IMR-90 (cell line): ENCODE data around the gene LRIG1. TPM values are rescaled to one million over a fixed set of nuclear protein-coding genes. Genes with fewer than 3 reads are reported as not detected.

ENCODE experiments used
- ATAC-seq: fragments of 200-7000 bp; cut with Tn5 transposase; 2 replicates; pipeline ENCODE4 v1.9.1; 2020; ENCODE audit warnings: low read depth, mild to moderate bottlenecking, moderate library complexity
- BruUV-seq: library from RNA; stranded (reverse); fragments of 400-500 nt; replicated peaks from 2 replicates; lab custom pipeline; 2021; lab: Mats Ljungman, UMichigan
- CTCF ChIA-PET: fragments of 300-600 bp; formaldehyde crosslinking; extraction: SDS; loops from one replicate; lab custom pipeline; 2021; ENCODE audit warnings: antibody characterized with exemption; lab: Yijun Ruan, JAX
- POLR2A ChIA-PET: fragments of 300-600 bp; sonication (Branson Sonifier 250); formaldehyde crosslinking; loops from one replicate; lab custom pipeline; 2022; ENCODE audit warnings: antibody characterized with exemption; ENCODE audit not compliant: unreplicated experiment; lab: Charles Lee
- DNase-seq: peaks from one replicate; pipeline ENCODE4 v3.0.0; 2013
- H2AFZ ChIP-seq: replicated peaks from 2 replicates; pipeline ENCODE3; 2013; ENCODE audit warnings: low read length, mild to moderate bottlenecking; ENCODE audit not compliant: poor library complexity
- H2AK5ac ChIP-seq: 2 replicates; pipeline ENCODE4 v1.6.1; 2013; ENCODE audit warnings: low read depth, low read length, inconsistent platforms
- H2AK9ac ChIP-seq: replicated peaks from 2 replicates; pipeline ENCODE3; 2013; ENCODE audit warnings: mild to moderate bottlenecking, low read depth, low read length, moderate library complexity; ENCODE audit not compliant: poor library complexity
- H2BK120ac ChIP-seq: 2 replicates; pipeline ENCODE4 v1.6.1; 2013; ENCODE audit warnings: low read depth, low read length, inconsistent platforms
- H2BK15ac ChIP-seq: 3 replicates; pipeline ENCODE4 v1.6.1; 2013; ENCODE audit warnings: low read depth, low read length, inconsistent platforms
- H2BK20ac ChIP-seq: 2 replicates; pipeline ENCODE4 v1.6.1; 2013; ENCODE audit warnings: low read depth, mild to moderate bottlenecking, inconsistent platforms, low read length, moderate library complexity
- H2BK5ac ChIP-seq: 2 replicates; pipeline ENCODE4 v1.6.1; 2013; ENCODE audit warnings: mild to moderate bottlenecking, low read depth, low read length, inconsistent platforms; ENCODE audit not compliant: poor library complexity, severe bottlenecking
- H3K14ac ChIP-seq: replicated peaks from 2 replicates; pipeline ENCODE4 v1.6.1; 2013; ENCODE audit warnings: low read depth, low read length, inconsistent platforms
- H3K18ac ChIP-seq: 2 replicates; pipeline ENCODE4 v1.6.1; 2013; ENCODE audit warnings: low read depth, low read length, control low read depth
- H3K23ac ChIP-seq: 2 replicates; pipeline ENCODE4 v1.6.1; 2013; ENCODE audit warnings: low read depth, low read length, inconsistent platforms
- H3K27ac ChIP-seq: 2 replicates; pipeline ENCODE4 v1.5.1; 2013; ENCODE audit warnings: mild to moderate bottlenecking, control low read depth, low read length; ENCODE audit not compliant: insufficient read depth
- H3K27me3 ChIP-seq: 2 replicates; pipeline ENCODE4 v1.6.1; 2013; ENCODE audit warnings: low read length; ENCODE audit not compliant: control insufficient read depth, insufficient read depth
- H3K36me3 ChIP-seq: 2 replicates; pipeline ENCODE4 v1.6.1; 2013; ENCODE audit warnings: low read length, mixed read lengths; ENCODE audit not compliant: control insufficient read depth, insufficient read depth
- H3K4ac ChIP-seq: 2 replicates; pipeline ENCODE4 v1.6.1; 2013; ENCODE audit warnings: low read depth, low read length, inconsistent platforms
- H3K4me1 ChIP-seq: 2 replicates; pipeline ENCODE4 v1.6.1; 2013; ENCODE audit warnings: low read length, mixed read lengths; ENCODE audit not compliant: control insufficient read depth, insufficient read depth
- H3K4me2 ChIP-seq: 2 replicates; pipeline ENCODE4 v1.6.1; 2013; ENCODE audit warnings: low read depth, mild to moderate bottlenecking, control low read depth, low read length, moderate library complexity
- H3K4me3 ChIP-seq: 2 replicates; pipeline ENCODE4 v1.5.1; 2013; ENCODE audit warnings: low read depth, mild to moderate bottlenecking, control low read depth, low read length, moderate library complexity; ENCODE audit not compliant: insufficient read depth
- H3K56ac ChIP-seq: 2 replicates; pipeline ENCODE4 v1.6.1; 2013; ENCODE audit warnings: low read length, inconsistent platforms; ENCODE audit not compliant: insufficient read depth; ENCODE audit errors: extremely low read depth
- H3K79me1 ChIP-seq, 2 experiments: 2 replicates each; pipeline ENCODE4 v1.6.1; 2013; ENCODE audit warnings: low read length in 2 of 2, inconsistent platforms in 1 of 2, low read depth in 1 of 2
- H3K9ac ChIP-seq: 2 replicates; pipeline ENCODE4 v1.6.1; 2013; ENCODE audit warnings: low read depth, low read length, control low read depth
- H3K9me1 ChIP-seq: 2 replicates; pipeline ENCODE4 v1.6.1; 2013; ENCODE audit warnings: low read length, inconsistent platforms; ENCODE audit not compliant: insufficient read depth
- H3K9me3 ChIP-seq: 2 replicates; pipeline ENCODE4 v1.6.1; 2013; ENCODE audit warnings: low read length; ENCODE audit not compliant: control insufficient read depth, insufficient read depth
- H4K20me1 ChIP-seq: 2 replicates; pipeline ENCODE4 v1.6.1; 2013; ENCODE audit warnings: low read length, inconsistent platforms; ENCODE audit not compliant: insufficient read depth
- H4K5ac ChIP-seq: 2 replicates; pipeline ENCODE4 v1.6.1; 2013; ENCODE audit warnings: mild to moderate bottlenecking, low read depth, low read length, control low read depth
- H4K8ac ChIP-seq, 2 experiments: 2 replicates each; pipeline ENCODE4 v1.6.1; 2013; ENCODE audit warnings: low read depth in 2 of 2, low read length in 2 of 2, control low read depth in 1 of 2, inconsistent platforms in 1 of 2
- H4K91ac ChIP-seq: 2 replicates; pipeline ENCODE4 v1.6.1; 2013; ENCODE audit warnings: low read depth, low read length, inconsistent platforms; ENCODE audit not compliant: insufficient read depth
- BHLHE40 ChIP-seq: fragments of 150-350 bp; IDR thresholded peaks from 2 replicates; pipeline ENCODE4 v1.6.1; 2016; ENCODE audit warnings: mild to moderate bottlenecking, low read depth, low read length
- CEBPB ChIP-seq: IDR thresholded peaks from 2 replicates; pipeline ENCODE4 v1.6.1; 2012; ENCODE audit warnings: low read depth, low read length, improper control_type of control experiment
- CHD1 ChIP-seq: IDR thresholded peaks from 2 replicates; pipeline ENCODE4 v1.6.1; 2012; ENCODE audit warnings: low read depth, low read length, improper control_type of control experiment
- MAZ ChIP-seq: IDR thresholded peaks from 2 replicates; pipeline ENCODE4 v1.6.1; 2012; ENCODE audit warnings: low read depth, mild to moderate bottlenecking, low read length, improper control_type of control experiment, moderate library complexity, borderline replicate concordance
- MXI1 ChIP-seq: IDR thresholded peaks from 2 replicates; pipeline ENCODE4 v1.6.1; 2012; ENCODE audit warnings: low read depth, mild to moderate bottlenecking, low read length, moderate library complexity, borderline replicate concordance
- NFE2L2 ChIP-seq: fragments of 150-350 bp; IDR thresholded peaks from 2 replicates; pipeline ENCODE4 v1.6.1; 2016; ENCODE audit warnings: low read depth, mild to moderate bottlenecking, low read length
- POLR2A ChIP-seq: IDR thresholded peaks from 2 replicates; pipeline ENCODE4 v1.6.1; 2012; ENCODE audit warnings: mild to moderate bottlenecking, low read depth, low read length
- RAD21 ChIP-seq: IDR thresholded peaks from 2 replicates; pipeline ENCODE4 v1.6.1; 2012; ENCODE audit warnings: low read length, improper control_type of control experiment
- RCOR1 ChIP-seq: IDR thresholded peaks from 2 replicates; pipeline ENCODE4 v1.6.1; 2012; ENCODE audit warnings: mild to moderate bottlenecking, low read length, improper control_type of control experiment; ENCODE audit not compliant: insufficient replicate concordance
- SMC3 ChIP-seq: fragments of 150-350 bp; IDR thresholded peaks from 2 replicates; pipeline ENCODE4 v1.6.1; 2016; ENCODE audit warnings: low read depth, mild to moderate bottlenecking, antibody characterized with exemption, low read length, moderate library complexity
- WGBS, 2 experiments: methylation state at CpG; one replicate each; pipeline versions ENCODE4 v1.1.5 to v1.1.7; 2013; ENCODE audit warnings: missing lambda C conversion rate in 2 of 2; ENCODE audit not compliant: insufficient read length in 1 of 2; ENCODE audit errors: extremely low coverage in 2 of 2; 5-methylcytosine and 5-hydroxymethylcytosine counted together
- dilution Hi-C: fragments of 300-500 bp; cut with HindIII; formaldehyde crosslinking; loops from one replicate; pipeline ENCODE4 v1.14.3; 2018; ENCODE audit warnings: low sequenced_read_pairs; ENCODE audit not compliant: unreplicated experiment
- in situ Hi-C: fragments of 300-500 bp; cut with MboI; formaldehyde crosslinking; loops from 3 replicates; pipeline ENCODE4 v1.14.3; 2019; ENCODE audit warnings: low sequenced_read_pairs, inconsistent platforms, mixed read lengths
- intact Hi-C: fragments of 100-400 bp; cut with micrococcal nuclease; formaldehyde crosslinking; loops from 2 replicates; pipeline ENCODE4 v1.10.0; 2022
- polyA plus RNA-seq, 3 experiments: library from polyadenylated mRNA; depleted of rRNA; stranded (reverse); fragments of >200 nt; gene quantifications; 2 replicates each; pipeline ENCODE4 v1.2.3, GENCODE V29; 2012; ENCODE audit warnings: low replicate concordance in 1 of 3
- total RNA-seq: library from RNA; depleted of rRNA; stranded (reverse); fragments of >200 nt; gene quantifications from 2 replicates; pipeline ENCODE4 v1.2.3, GENCODE V29; 2012
- TF ChIP-seq, protein P1 (sequence below): fragments of 150-350 bp; IDR thresholded peaks from 2 replicates; pipeline ENCODE4 v1.6.1; 2016; ENCODE audit warnings: low read depth, mild to moderate bottlenecking, low read length, moderate library complexity, borderline replicate concordance

The LRIG1 gene
- total and polyA plus RNA-seq, 2 of the 4 experiments (the other 2 are of a cell fraction), result 62.8 to 87.8 TPM

DNA sequence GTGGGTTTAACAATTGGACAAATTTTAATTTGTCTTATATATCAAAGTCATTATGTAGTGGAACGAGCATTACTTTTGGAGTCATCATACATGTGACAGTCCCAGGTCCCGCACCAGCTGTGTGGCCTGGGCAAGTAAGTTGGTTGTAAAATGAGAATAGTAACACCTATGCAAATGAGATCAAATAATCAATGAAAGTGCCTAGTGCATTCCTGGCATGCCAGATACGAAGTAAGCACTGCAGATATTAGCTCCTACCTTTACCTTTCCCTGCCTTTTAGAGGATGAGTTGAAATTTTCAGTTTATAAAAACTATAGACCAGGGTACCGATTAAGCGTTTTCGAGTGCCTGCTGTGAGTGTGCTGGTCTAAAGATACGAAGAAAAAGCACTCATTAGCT lies 134.1 kb downstream of the LRIG1 start:
- POLR2A ChIA-PET, result no interaction called here

More for the DNA sequence above, 134.1 kb downstream of the LRIG1 start:
- Histone ChIP-seq H3K36me3 (peaks cover 9% of the 10 kb centered on the region; the same call in 1 of the 2 replicates), H3K9me1 (no peaks in the 10 kb centered on the region; the same call in 1 of the 2 replicates), H2AFZ (no peak overlapping the region), H4K91ac (no peak overlapping the region), H3K14ac (no peak overlapping the region), H2BK20ac (no peak overlapping the region), H3K27ac (no peak overlapping the region), H2BK15ac (no peak overlapping the region), H3K23ac (no peak overlapping the region), H2BK120ac (no peak overlapping the region), H3K27me3 (no peaks in the 10 kb centered on the region), H3K4me3 (no peak overlapping the region), H4K8ac (no peak overlapping the region), H2BK5ac (no peak overlapping the region), H3K9ac (no peak overlapping the region), H2AK5ac (no peak overlapping the region), H3K9me3 (no peaks in the 10 kb centered on the region), H4K20me1 (no peaks in the 10 kb centered on the region), H2AK9ac (no peak overlapping the region), H3K4me2 (no peak overlapping the region), H3K4me1 (peaks cover 10% of the 10 kb centered on the region), H3K18ac (no peak overlapping the region), H4K5ac (no peak overlapping the region), H3K56ac (no peak overlapping the region), H3K4ac (no peak overlapping the region), H3K79me1 (no peaks in the 10 kb centered on the region)
- WGBS, 2 experiments, result 100% methylated on average over 3 of the region's 7 CpGs; no CpG with 5 or more reads in 1 of the 2 experiments
- CTCF ChIA-PET, result interaction anchor here (0.7 kb wide), 1 partner anchor 71 kb away, joined by 3 read pairs; no protein-coding TSS in a partner anchor
- ATAC-seq (no peak), DNase-seq (no peak)
- TF ChIP-seq RAD21 (no peak), CHD1 (no peak), NFE2L2 (no peak), RCOR1 (no peak), MAZ (no peak), SMC3 (no peak), CEBPB (no peak), BHLHE40 (no peak), POLR2A (no peak), MXI1 (no peak)
- TF ChIP-seq, protein P1, sequence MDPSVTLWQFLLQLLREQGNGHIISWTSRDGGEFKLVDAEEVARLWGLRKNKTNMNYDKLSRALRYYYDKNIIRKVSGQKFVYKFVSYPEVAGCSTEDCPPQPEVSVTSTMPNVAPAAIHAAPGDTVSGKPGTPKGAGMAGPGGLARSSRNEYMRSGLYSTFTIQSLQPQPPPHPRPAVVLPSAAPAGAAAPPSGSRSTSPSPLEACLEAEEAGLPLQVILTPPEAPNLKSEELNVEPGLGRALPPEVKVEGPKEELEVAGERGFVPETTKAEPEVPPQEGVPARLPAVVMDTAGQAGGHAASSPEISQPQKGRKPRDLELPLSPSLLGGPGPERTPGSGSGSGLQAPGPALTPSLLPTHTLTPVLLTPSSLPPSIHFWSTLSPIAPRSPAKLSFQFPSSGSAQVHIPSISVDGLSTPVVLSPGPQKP, result no peak
- intact Hi-C loops (no loop called here), in situ Hi-C loops (no loop called here), dilution Hi-C loops (no loop called here)
- BruUV-seq, result no TSS peak
